ENCODE measurements around the gene LRTM2.

GRCh38 chr12:1864867-1865266 is 44.5 kb downstream of the LRTM2 start:
- TF ChIP-seq ZFX (IDR thresholded peaks at IDR 0.05) (no peak), EZH2 (IDR thresholded peaks at IDR 0.05) (no peak)
